ENCODE results near the gene EHMT2. TPM values are rescaled to one million over a fixed set of nuclear protein-coding genes. Genes with fewer than 3 reads are reported as not detected.

The EHMT2 gene
- total and polyA plus RNA-seq, 2 of the 13 experiments (the other 11 are each of a cell fraction or from before 2014, with no cell fraction given): 55.2 to 69.2 TPM

GRCh38 chr6:31927242-31927862, 29.9 kb upstream of the EHMT2 start, which contains the start of gene C2 (continued):
- TF ChIP-seq ZBTB40 (IDR thresholded peaks at IDR 0.05) (no peak; the same call in 1 of the 2 replicates), ZBTB40 (CRISPR knock-in tag; IDR thresholded peaks at IDR 0.05) (peak; percentile 94), ZNF562 (CRISPR knock-in tag; IDR thresholded peaks at IDR 0.05; ENCODE audit: borderline replicate concordance) (no peak), ZZZ3 (CRISPR knock-in tag; IDR thresholded peaks at IDR 0.05; ENCODE audit: borderline replicate concordance) (no peak), THAP8 (CRISPR knock-in tag; IDR thresholded peaks at IDR 0.05; ENCODE audit: borderline replicate concordance) (no peak), ZNF776 (CRISPR knock-in tag; IDR thresholded peaks at IDR 0.05) (no peak), ATF6 (CRISPR knock-in tag; conservative IDR thresholded peaks at IDR 0.05) (no peak), TOE1 (CRISPR knock-in tag; IDR thresholded peaks at IDR 0.05) (no peak), CHCHD3 (CRISPR knock-in tag; IDR thresholded peaks at IDR 0.05) (peak; percentile 50; the same call in 1 of the 2 replicates), TGIF2 (CRISPR knock-in tag; IDR thresholded peaks at IDR 0.05) (peak; percentile 87), MEIS1 (CRISPR knock-in tag; IDR thresholded peaks at IDR 0.05; ENCODE audit: borderline replicate concordance) (no peak), ZNF275 (CRISPR knock-in tag; IDR thresholded peaks at IDR 0.05; ENCODE audit: borderline replicate concordance) (no peak), ZMAT3 (CRISPR knock-in tag; conservative IDR thresholded peaks at IDR 0.05) (no peak), ZNF841 (CRISPR knock-in tag; IDR thresholded peaks at IDR 0.05; ENCODE audit: borderline replicate concordance) (no peak), SOX5 (CRISPR knock-in tag; IDR thresholded peaks at IDR 0.05; ENCODE audit: borderline replicate concordance) (peak; percentile 91), SCMH1 (CRISPR knock-in tag; IDR thresholded peaks at IDR 0.05; ENCODE audit: borderline replicate concordance) (no peak)

Measured in HepG2 (cell line).